Activated CD8-positive, alpha-beta memory T cell treated with anti-CD3 and anti-CD28 coated beads for 4 hours (primary cell): Measurements from ENCODE around the gene ANP32A.
A peak's percentile ranks its signal among the peaks of the same experiment; 100 is the strongest.
"Not testable (repeated sequence)": the region's sequence is repeated elsewhere in the genome, so short reads cannot be mapped to it uniquely, and the experiment has no call there.

ENCODE experiments used
- DNase-seq, 2 donors: peaks; one replicate each; pipeline ENCODE4 v3.0.0-alpha.2; 2020; ENCODE audit warnings: low read depth in 2 of 2

Gene ANP32A

DNA sequence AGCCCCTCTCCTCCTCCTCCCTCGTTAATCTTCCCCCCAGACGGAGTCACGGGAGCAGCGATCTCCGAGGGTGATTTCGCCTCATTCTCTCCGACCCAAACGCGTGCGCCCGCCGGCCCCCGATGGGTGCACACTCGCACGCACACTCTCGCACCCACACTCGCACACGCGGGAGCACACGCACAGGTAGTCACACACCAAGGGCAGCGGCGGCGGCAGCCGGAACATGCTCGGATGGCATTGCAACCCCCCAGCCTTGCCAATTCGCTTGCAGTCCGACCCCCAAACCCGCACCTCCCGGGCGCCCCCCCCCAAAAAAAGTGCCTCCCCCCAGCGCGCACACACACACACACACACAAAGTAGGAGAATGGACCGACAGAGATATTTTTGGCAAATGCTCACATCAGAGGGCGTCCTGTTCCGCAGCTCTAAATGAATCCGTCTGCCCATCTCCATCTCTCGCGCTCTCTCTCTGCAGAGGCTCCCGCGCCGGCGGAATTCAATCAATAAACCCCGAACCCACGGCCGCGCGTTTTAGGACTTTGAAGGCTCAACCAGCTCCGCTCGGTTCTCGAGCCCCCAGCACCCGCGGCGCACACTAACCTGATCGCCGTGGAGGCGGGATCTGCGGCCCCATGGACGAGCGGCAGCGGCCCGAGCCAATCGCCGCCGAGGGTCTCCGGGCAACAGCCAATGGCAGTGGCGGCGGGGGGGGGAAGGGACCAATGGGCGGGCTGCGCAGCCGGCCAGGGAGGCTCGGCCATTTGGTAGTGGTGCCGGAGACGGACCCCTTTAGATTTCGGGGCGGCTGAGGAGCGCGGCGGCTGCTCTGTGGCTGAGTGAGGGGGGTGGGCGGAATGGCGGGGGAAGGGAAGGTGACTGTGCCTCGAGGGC is at the start of gene ANP32A:
Gene ANP32A, minus strand, starts transcription at position 601 of the 895 bp plus-strand sequence. Its CDS starts 144 bp downstream, at position 457.
- DNase-seq = peak; percentile 93 to 94

DNA sequence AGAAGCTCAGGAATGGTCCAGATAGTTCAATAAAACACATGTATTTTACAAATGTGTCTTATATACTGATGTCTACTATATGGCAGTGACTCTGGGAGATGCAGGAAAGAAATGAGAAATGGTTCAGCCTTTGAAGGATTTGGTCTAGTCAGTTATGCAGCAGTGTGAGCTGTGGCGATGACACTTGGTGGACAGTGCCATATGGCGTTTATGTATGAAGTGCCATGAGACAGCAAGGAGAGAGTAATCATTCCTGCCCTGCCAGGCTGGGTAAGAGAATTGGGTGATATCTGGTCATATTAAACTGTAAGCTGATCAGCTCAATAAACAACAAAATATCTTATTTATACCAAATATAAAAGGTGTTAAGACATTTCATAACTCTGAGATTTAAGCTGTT is 47.6 kb upstream of the ANP32A start:
- no peak for DNase-seq

DNA sequence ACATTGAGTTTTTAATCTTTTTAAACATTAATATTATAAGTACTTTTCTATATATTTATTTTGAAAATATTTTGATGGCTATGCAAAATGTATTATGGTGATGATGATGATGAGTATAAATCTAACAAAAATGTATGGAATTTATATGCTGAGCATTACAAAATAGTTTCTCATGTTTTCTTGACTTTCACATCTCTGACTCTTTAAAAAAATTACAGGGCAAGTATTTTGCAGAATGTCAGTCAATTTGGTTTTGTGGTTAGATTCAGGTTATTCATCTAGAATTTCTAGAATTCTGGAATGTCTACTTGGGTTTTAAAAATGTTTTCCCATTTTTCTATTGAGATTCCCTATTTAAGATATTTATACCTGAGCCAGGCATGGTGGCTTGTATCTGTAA is 41.7 kb upstream of the ANP32A start:
- no peak for DNase-seq

DNA sequence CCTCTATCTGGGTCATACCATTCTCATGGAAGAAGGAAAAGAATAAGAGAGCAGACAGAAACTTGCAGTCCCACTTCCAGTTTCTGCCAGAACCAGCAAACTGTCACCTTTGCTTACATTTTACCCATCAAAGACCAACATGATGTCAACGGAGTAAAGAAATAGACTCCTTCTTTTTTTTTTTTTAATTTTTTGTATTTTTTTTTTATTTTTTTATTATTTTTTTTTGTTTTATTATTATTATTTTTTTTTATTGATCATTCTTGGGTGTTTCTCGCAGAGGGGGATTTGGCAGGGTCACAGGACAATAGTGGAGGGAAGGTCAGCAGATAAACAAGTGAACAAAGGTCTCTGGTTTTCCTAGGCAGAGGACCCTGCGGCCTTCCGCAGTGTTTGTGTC is 38.0 kb upstream of the ANP32A start:
- DNase-seq = not testable (repeated sequence)

DNA sequence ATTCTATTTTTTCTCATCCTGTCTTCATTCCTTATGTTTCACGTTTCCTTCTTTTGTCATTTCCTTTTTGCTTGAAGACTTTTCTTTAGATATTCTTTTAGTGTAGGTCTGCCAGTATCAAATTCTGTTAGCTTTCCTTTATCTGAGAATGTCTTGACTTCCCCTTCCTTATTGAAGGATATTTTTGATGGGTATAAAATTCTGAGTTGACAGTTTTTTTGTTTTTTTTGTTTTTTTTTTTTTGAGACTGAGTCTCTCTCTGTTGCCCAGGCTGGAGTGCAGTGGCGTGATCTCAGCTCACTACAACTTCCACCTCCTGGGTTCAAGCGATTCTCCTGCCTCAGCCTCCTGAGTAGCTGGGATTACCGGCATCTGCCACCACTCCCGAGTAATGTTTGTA is 36.7 kb upstream of the ANP32A start:
- not testable (repeated sequence) for DNase-seq

DNA sequence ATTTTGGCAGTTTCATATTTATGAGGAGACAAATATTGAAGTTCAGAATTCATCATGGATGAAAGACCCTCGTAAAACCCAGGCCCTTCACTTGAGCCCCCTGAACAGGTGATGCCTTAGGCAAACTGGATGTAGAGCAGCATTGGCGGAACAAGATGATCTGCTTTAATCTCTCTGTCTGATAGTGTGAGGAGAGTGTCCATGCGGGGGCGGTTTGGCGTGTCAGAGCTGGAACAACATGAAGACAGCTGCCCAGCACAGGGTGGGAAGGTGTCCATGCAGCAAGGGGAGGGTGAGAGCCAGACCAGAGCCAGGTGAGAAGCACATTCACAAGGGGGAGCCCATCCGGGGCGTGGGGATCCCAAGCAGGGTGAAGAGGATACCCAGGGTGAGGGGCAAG is 31.8 kb upstream of the ANP32A start:
- DNase-seq = no peak

DNA sequence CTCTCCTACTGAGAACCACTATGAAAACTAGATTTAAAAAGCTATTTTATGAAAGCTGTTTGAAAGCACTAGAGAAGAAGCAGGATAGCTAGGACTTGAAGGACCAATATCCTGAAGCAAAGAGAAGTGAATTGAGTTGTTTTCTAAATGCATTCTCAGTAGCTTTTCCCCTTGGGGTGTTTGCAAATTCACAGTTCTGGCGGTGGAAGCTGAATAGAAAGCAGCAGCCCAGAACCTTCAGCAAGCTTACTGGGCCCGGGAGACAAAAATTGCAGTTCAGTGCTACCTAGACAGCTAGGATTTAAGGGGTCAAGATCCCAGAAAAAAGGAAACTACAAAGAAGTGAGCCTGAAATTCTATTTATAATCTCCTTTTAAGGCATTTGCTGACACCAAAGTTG is 31.3 kb upstream of the ANP32A start:
- DNase-seq = no peak

DNA sequence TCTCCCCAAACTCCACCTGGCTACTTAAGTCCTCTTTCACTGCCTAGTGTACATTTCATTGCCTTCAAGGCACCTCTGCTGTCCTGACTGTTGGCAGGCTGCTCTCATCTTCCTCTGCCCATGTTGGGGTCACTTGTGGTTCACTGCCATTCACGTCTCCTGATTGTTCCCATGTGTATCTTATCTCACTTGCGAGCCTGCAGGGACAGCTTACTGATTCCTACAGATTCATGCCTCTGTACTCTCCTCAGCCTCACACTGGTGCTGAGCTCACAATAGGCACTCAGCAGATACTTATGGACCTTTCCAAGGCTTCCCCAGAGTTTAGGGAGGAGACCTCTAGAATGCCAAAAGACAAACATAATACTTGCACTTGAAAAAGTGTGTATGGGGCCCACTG is 28.8 kb upstream of the ANP32A start:
- DNase-seq = no peak

DNA sequence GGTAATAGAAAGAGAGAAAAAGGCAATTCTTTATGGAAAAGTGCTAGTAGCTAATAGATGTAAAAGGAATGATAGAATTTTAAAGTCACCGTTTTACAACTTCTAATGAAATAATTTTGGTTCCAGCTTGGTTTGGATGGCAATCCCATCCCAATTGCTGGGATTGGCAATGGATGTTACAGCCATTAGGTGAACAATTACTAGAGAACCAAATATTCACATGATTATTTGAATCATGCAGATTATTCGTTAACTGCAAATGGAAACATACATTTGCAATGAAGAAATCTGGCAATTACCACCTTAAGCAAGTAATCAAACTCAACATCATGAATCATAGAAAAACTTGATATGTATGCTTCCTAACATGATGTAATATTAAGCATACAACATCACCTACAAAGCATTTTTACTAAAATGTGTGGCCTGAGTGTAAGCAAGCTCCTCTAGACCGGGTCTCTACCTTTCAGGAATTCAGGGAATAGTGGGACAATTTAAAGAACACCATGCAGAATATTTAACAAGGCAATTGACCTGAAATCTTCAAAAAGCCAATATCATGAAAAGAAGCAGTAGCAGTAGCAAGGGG is 26.2 kb upstream of the ANP32A start:
- DNase-seq = no peak

DNA sequence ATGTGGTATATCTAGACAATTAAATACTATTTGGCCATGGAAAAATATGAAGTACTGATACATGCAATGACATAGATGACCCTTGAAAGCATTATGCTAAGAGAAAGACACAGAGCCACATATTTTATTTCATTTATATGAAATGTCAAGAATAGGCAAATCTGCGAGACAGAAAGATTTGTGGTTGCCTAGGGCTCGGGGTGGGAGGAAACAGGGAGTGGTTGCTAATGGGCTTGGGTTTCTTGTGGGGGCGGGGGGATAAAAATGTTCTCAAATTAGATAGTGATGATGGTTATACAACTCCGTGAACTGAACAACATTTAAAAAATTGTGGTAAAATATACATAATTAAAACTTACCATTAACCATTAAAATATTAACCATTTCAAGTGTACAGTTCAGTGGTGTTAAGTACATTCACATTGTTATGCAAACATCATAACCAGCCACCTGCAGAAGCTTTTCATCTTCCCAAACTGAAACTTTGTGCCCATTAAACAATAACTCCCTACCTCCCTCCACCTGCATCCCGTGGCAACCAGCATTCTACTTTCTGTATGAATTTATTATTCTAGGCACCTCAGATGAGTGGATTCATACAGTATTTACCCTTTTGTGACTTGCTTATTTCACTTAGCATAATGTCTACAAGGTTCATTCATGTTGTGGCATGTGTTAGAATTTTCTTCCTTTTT is 24.3 kb upstream of the ANP32A start:
- DNase-seq = no peak

DNA sequence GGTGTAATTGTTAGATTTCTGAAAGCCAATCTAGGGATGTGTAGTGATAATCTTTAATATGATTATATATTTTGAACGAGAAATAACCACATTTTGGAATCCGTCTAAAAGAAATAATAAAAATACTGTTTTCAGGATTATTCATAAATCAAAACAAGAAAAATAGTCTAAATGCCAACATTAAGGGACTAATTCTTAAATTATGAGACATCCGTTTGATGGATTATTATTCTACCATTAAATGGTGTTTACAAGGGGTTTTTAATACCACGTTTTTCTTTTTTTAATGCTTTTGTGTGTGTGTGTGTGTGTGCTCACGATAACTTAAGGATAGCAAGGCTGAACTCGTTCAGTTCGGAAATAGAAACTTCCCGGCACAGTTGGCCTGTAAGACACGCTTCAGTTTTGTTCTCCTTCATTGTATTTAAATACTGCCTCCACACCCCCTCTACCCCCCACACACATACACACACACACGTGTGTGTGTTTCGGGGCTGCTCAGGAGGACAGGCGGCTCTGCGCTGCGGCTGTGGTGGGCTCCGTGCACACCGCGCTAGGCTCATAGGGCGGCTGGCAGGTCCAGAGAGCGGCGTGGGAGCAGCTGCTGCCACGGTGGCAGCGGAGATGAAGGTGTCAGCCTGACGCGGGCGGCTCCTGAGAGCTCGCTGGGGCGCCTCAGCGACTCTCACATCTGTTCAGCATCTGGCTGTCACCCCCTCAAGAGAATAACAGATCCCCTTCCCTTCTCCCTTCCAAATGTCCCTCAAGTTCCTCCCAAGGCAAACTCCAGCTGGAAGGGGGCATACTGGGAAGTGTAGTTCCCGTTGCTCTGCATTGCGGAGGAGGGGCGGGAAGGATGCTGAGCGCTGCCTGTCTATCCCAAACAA is 23.0 kb upstream of the ANP32A start:
- no peak for DNase-seq

DNA sequence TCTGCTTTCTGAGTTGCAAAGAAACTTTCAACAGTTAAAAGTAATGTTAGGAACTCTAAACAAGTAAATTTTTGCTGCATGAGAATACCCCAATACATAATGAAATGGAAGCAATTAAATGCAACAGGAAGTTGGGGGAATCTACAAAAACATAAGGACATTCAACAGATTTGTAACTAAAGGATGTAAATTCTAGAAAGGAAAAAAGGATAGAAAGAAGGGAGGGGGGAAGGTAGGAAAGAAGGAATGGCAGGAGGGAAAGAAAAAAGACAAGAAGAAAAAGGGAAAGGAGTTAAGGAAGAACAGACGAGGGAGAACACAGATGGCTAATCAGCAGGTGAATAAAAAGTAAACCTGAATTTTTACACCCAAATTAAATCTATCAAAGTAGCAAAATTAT is 22.3 kb upstream of the ANP32A start:
- DNase-seq = no peak

DNA sequence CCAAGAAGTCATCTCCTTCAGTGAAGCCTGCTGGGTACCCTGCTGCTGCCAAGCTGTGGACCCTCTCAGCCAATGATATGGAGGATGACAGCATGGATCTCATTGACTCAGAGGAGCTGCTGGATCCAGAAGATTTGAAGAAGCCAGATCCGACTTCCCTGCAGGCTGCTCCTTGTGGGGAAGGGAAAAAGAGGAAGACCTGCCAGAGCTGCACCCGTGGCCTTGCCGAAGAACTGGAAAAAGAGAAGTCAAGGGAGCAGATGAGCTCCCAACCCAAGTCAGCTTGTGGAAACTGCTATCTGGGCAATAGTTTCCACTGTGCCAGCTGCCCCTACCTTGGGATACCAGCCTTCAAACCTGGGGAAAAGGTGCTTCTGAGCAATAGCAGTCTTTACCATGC is 13.7 kb upstream of the ANP32A start:
- DNase-seq = no peak

DNA sequence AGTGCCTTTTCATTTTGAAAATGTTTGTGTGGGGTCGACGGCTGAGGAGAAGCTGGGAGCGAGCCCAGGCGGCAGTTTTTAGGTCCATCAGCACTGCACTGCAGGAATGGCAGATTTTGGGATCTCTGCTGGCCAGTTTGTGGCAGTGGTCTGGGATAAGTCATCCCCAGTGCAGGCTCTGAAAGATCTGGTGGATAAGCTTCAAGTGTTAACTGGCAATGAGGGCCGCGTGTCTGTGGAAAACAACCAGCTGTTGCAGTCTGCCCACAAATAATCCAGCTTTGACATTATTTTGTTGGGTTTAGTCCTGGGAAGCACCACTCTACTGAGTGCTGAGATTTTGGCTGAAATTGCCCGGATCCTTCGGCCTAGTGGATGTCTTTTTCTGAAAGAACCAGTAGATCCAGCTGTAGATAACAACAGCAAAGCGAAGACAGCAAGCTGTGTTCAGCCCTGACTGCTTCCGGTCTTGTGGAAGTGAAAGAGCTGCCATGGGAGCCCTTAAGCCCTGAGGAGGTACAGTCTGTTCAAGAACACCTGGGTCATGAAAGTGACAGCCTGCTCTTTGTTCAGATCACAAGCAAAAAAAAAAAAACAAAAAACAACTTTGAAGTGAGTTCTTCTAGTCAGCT is 13.1 kb upstream of the ANP32A start:
- no peak for DNase-seq

DNA sequence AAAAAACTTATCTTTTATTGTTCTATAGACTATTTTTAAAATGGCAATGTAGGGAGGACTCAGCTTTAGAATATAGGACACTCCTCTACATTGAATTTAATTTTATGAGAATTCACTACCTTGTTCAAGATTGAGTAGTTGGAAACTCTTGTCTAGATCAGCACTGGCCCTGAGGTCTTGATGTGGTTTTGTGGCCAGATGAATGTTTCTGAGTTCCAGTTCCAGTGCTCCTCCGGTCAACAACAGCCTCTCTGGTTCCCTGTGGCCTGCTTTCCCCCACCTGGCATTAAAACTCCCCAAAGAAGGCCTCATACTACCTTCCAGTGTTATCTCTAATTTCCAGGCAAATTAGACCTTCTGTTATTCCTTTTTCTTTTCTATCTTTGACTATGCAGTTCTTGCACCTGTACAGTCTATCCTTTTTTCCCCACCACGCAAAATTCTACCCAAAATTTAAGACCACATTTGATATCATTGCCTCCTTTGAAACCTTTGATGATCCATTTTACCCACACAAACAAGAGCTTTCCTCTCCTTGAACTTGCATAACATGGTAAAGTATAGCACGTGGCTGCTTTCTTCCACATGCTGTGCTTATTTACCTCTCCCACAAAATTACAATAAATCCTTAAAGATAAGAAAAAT is 9.6 kb upstream of the ANP32A start:
- no peak for DNase-seq

DNA sequence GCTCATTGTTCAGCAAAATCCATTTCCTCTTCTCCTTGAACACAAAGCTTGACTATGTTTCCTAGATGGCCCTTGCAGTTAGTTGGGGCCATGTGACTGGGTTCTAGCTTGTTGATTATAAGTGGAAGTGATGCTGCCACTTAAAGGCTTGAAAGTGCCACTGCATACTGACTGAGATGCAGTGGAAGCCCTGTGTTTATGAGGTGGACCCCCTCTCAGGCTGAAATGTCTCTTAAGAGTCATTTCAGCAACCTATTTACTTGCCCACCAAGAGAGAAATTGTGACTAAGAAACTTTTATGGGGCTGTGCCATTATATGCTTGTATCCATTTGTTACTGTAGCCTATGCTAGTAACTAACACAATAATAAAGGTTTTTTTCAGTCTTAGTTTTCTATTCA is 8.4 kb upstream of the ANP32A start:
- no peak for DNase-seq

DNA sequence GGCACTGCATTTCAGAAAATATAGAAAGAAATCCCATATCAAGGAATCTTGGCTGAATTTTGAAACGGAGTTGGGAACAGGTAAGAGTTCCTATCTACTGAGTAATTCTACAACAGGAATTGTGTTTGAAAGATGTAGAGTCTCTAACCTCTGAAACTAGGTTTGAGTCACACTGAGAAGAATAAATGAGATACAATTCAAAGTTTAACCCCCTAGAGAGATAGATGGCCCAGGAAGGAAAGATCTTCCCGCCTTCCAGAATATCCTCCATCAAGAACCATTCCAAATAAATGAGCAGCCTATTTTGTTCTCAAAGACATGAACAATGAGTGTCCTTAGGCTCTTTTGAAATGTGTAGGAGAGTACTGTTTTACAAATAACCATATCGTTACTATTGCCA is 2.9 kb upstream of the ANP32A start:
- DNase-seq = no peak

DNA sequence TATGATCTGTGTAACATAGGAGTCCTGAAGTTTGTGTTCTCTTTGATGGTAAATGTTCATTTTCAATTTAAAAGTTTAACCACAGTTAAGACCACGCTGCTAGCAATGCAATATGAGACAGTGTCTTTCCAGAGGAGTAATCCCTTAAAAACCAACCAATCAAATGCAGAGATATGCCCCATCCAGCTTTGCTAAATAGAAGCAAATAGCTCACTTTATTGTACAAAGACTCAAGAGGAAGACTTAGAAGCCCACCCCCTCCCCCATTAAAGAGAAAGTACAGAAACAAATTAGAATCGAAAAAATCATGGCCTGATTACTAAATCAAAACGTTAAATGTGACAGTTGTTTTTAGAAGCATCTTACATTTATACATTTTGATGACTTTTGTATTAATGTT is 2.1 kb upstream of the ANP32A start:
- DNase-seq = no peak

DNA sequence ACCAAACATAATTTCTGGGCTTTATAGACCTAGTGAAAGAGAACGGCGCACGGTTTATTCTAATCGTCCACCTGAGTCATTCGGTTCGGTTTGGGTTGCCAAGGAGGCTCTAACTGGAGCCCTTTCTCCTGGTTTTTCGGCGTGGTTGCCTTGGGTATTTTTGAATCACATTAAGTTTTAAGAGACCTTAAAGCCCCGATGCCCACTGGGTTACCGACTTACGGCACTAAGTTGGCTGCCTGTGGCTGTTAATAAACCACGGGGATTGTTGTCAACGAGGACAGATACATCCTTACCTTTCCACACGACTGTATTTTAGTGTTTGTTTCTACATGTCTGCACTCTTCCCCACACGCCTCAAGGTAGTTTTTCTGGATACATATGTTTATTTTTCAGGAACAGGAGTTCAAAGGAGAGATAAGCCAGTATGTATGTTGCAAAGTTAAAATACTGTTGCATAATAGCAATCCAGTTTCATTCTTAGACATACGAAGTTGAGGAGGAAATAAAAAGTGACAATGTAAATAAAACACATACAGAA is 1.2 kb upstream of the ANP32A start:
- DNase-seq = no peak

DNA sequence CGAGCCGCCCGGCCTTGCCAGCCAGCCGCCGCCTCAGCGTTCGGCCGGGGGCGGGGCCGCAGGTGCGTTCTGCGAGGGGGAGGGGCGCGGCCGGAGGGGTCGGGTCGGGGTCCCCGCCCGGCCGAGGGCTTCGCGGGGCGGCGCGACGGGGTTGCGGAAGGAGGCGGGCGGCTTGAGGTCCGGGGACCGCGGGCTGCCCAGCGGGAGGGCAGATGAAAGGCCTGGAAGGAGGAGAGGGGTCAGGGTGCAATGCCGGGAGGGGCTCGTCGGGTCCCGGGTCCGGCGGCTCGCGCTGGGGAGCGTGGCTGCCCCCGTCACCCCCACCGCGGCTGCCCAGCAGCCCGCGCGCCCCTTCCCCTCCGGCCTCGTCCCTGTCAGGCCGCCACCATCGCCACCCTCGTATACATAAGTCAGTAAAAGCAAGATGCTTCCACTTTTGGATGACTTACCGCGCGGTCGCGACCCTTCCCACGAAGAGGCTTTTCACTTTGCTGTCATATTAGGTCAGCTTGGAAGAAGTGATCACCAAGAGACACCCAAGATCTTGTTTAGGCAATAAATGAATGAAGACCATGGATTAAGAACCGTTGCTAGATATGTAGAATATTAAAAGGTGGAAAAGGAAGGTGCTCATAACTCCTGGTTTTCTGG is 620 bp upstream of the ANP32A start:
- no peak for DNase-seq
